SU-DHL-6 (cell line): ENCODE results near the gene HPX.

ENCODE experiments used
- H2AFZ ChIP-seq: fragments of 200-600 bp; sonication (generic); 2 replicates; pipeline ENCODE4 v1.6.1; 2014; ENCODE audit warnings: low read depth, mild to moderate bottlenecking, moderate library complexity, mixed read lengths, antibody characterized with exemption, low read length; ENCODE audit not compliant: severe bottlenecking
- H3F3A ChIP-seq: fragments of 200-600 bp; shearing (Covaris generic); 2 replicates; pipeline ENCODE4 v1.6.0; 2016; ENCODE audit warnings: antibody characterized with exemption, mild to moderate bottlenecking; ENCODE audit not compliant: insufficient read depth
- H3K27ac ChIP-seq: fragments of 200-600 bp; sonication (generic); 2 replicates; pipeline ENCODE4 v1.5.1; 2016; ENCODE audit warnings: low read depth, mild to moderate bottlenecking, low read length, moderate library complexity, mixed read lengths
- H3K27me3 ChIP-seq: fragments of 200-600 bp; sonication (generic), shearing (Covaris generic); 2 replicates; pipeline ENCODE4 v1.6.0; 2014; ENCODE audit warnings: mild to moderate bottlenecking, low read length
- H3K36me3 ChIP-seq: fragments of 200-600 bp; sonication (generic); 2 replicates; pipeline ENCODE4 v1.6.1; 2014; ENCODE audit warnings: mild to moderate bottlenecking, low read length, mixed read lengths
- H3K4me2 ChIP-seq: fragments of 300-600, 200-600 bp; shearing (Covaris generic), sonication (generic); 2 replicates; pipeline ENCODE4 v1.6.0; 2014; ENCODE audit warnings: low read length, low read depth, mild to moderate bottlenecking; ENCODE audit not compliant: poor library complexity, severe bottlenecking
- H3K4me3 ChIP-seq: fragments of 200-600 bp; sonication (generic); 2 replicates; pipeline ENCODE4 v1.5.1; 2014; ENCODE audit warnings: antibody characterized with exemption, low read length, mild to moderate bottlenecking, mixed read lengths; ENCODE audit not compliant: insufficient read depth, poor library complexity, severe bottlenecking
- H3K79me2 ChIP-seq: fragments of 200-600 bp; sonication (generic); 2 replicates; pipeline ENCODE4 v1.6.1; 2014; ENCODE audit warnings: mild to moderate bottlenecking, low read length, moderate library complexity; ENCODE audit not compliant: insufficient read depth
- H3K9ac ChIP-seq: fragments of 200-600 bp; sonication (generic); 2 replicates; pipeline ENCODE4 v1.7.0; 2014; ENCODE audit warnings: mild to moderate bottlenecking, low read length
- H3K9me2 ChIP-seq: fragments of 200-600 bp; sonication (generic); replicated peaks from 2 replicates; pipeline ENCODE4 v1.6.1; 2014; ENCODE audit warnings: low read length; ENCODE audit not compliant: insufficient read depth
- H3K9me3 ChIP-seq: fragments of 200-600 bp; sonication (generic); 2 replicates; pipeline ENCODE4 v1.6.1; 2014; ENCODE audit warnings: low read length, mixed read lengths; ENCODE audit not compliant: insufficient read depth
- H4K20me1 ChIP-seq: fragments of 200-600 bp; sonication (generic); 2 replicates; pipeline ENCODE4 v1.6.1; 2014; ENCODE audit warnings: low read depth, mild to moderate bottlenecking, antibody characterized with exemption, low read length, moderate library complexity, mixed read lengths
- CTCF ChIP-seq: fragments of 200-600 bp; sonication (generic); IDR thresholded peaks from one replicate; pipeline ENCODE4 v1.5.1; 2017; ENCODE audit warnings: antibody characterized with exemption, mild to moderate bottlenecking, low read length, moderate library complexity; ENCODE audit not compliant: insufficient read depth, poor library complexity, severe bottlenecking
- EZH2phosphoT487 ChIP-seq: fragments of 200-600 bp; sonication (generic), shearing (Covaris generic); conservative IDR thresholded peaks from 2 replicates; pipeline ENCODE4 v1.6.1; 2018; ENCODE audit warnings: mild to moderate bottlenecking, antibody characterized with exemption, low read length, moderate library complexity, mixed read lengths

HPX gene

GRCh38 chr11:6437993-6438392 is 2.8 kb downstream of the HPX start:
- Histone ChIP-seq H3K79me2 (no peaks in the 10 kb centered on the region), H3K27me3 (no peaks in the 10 kb centered on the region), H3K9ac (no peak overlapping the region), H3K36me3 (no peaks in the 10 kb centered on the region), H4K20me1 (no peaks in the 10 kb centered on the region), H2AFZ (no peak overlapping the region), H3K4me3 (no peak overlapping the region), H3K4me2 (no peak overlapping the region), H3K27ac (no peak overlapping the region), H3K9me3 (no peaks in the 10 kb centered on the region), H3F3A (peaks cover 6% of the 10 kb centered on the region; the same call in 1 of the 2 replicates), H3K9me2 (no peaks in the 10 kb centered on the region)
- TF ChIP-seq CTCF (no peak), EZH2phosphoT487 (no peak)

GRCh38 chr11:6437423-6437822 is 3.4 kb downstream of the HPX start:
- Histone ChIP-seq H4K20me1 (no peaks in the 10 kb centered on the region), H3F3A (peaks cover 6% of the 10 kb centered on the region; the same call in 1 of the 2 replicates), H2AFZ (no peak overlapping the region), H3K27me3 (no peaks in the 10 kb centered on the region), H3K4me3 (no peak overlapping the region), H3K9me2 (no peaks in the 10 kb centered on the region), H3K36me3 (no peaks in the 10 kb centered on the region), H3K9ac (no peak overlapping the region), H3K79me2 (no peaks in the 10 kb centered on the region), H3K27ac (no peak overlapping the region), H3K4me2 (no peak overlapping the region), H3K9me3 (no peaks in the 10 kb centered on the region)
- TF ChIP-seq CTCF (no peak), EZH2phosphoT487 (no peak)

GRCh38 chr11:6433998-6434660 is 6.7 kb downstream of the HPX start:
- no peak overlapping the region for H3K4me2 ChIP-seq
- no peaks in the 10 kb centered on the region for H3K27me3 ChIP-seq
- no peak overlapping the region for H3K4me3 ChIP-seq
- no peaks in the 10 kb centered on the region for H4K20me1 ChIP-seq
- no peak overlapping the region for H3K9ac ChIP-seq
- peaks cover 6% of the 10 kb centered on the region; the same call in 1 of the 2 replicates for H3F3A ChIP-seq
- no peaks in the 10 kb centered on the region for H3K9me2 ChIP-seq
- H2AFZ ChIP-seq, result no peak overlapping the region
- no peaks in the 10 kb centered on the region for H3K36me3 ChIP-seq
- TF ChIP-seq EZH2phosphoT487 (no peak), CTCF (no peak)
- no peaks in the 10 kb centered on the region for H3K9me3 ChIP-seq
- no peak overlapping the region for H3K27ac ChIP-seq
- no peaks in the 10 kb centered on the region for H3K79me2 ChIP-seq
